ENCODE data around the gene FARSA. TPM values are rescaled to one million over a fixed set of nuclear protein-coding genes. Genes with fewer than 3 reads are reported as not detected.

FARSA gene
- total RNA-seq, 1 experiment from 2014 or later, result 194 TPM

DNA sequence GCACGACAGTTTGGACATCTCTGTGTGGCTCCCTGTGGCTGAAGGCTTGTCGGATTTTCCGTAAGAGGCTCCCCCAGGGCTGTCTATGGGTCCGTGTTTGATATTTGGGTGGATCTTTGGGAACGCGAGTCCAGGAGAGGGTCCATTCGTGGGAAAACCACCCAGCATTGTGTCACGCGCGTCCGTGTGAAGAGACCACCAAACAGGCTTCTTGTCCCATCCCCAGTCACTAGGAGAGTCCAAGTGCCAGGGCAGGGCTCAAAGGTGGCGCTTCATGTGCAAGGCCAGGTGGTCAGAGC, 48.9 kb downstream of the FARSA start:
- Histone ChIP-seq H3K9me2 (replicated peaks; ENCODE audit: low read length) (no peaks in the 10 kb centered on the region), H3F3A (ENCODE audit: low read length, unreplicated experiment) (no peaks in the 10 kb centered on the region), H4K20me1 (ENCODE audit: low read length) (no peaks in the 10 kb centered on the region), H3K9me3 (ENCODE audit: low read length) (peaks cover 9% of the 10 kb centered on the region; the same call in 1 of the 2 replicates), H3K4me1 (ENCODE audit: insufficient read depth, low read length) (peaks cover 7% of the 10 kb centered on the region; the same call in 1 of the 2 replicates), H2AFZ (ENCODE audit: low read length) (no peak overlapping the region), H3K27me3 (ENCODE audit: low read length) (peaks cover 9% of the 10 kb centered on the region; the same call in 1 of the 2 replicates), H3K9ac (ENCODE audit: low read length) (no peak overlapping the region), H3K79me2 (ENCODE audit: low read length) (0 out of 2 replicates have a peak, but pooled peaks cover 4% of the 10 kb centered on the region), H3K4me3 (ENCODE audit: low read length) (no peak overlapping the region), H3K27ac (ENCODE audit: low read length) (no peak overlapping the region), H3K36me3 (ENCODE audit: low read depth, low read length) (no peaks in the 10 kb centered on the region; the same call in 1 of the 2 replicates), H3K4me2 (ENCODE audit: low read length) (no peak overlapping the region)
- POLR2A ChIA-PET (ENCODE audit: unreplicated experiment), result no interaction called here
- BruUV-seq (replicated peaks), result no TSS peak
- TF ChIP-seq, protein P1, sequence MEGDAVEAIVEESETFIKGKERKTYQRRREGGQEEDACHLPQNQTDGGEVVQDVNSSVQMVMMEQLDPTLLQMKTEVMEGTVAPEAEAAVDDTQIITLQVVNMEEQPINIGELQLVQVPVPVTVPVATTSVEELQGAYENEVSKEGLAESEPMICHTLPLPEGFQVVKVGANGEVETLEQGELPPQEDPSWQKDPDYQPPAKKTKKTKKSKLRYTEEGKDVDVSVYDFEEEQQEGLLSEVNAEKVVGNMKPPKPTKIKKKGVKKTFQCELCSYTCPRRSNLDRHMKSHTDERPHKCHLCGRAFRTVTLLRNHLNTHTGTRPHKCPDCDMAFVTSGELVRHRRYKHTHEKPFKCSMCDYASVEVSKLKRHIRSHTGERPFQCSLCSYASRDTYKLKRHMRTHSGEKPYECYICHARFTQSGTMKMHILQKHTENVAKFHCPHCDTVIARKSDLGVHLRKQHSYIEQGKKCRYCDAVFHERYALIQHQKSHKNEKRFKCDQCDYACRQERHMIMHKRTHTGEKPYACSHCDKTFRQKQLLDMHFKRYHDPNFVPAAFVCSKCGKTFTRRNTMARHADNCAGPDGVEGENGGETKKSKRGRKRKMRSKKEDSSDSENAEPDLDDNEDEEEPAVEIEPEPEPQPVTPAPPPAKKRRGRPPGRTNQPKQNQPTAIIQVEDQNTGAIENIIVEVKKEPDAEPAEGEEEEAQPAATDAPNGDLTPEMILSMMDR (conservative IDR thresholded peaks at IDR 0.05; ENCODE audit: low read depth, low read length), result no peak
- TF ChIP-seq EZH2 (IDR thresholded peaks at IDR 0.05; ENCODE audit: low read length, unreplicated experiment) (no peak), EZH2phosphoT487 (IDR thresholded peaks at IDR 0.05; ENCODE audit: borderline replicate concordance, low read length) (no peak)
- CTCF ChIA-PET, result no interaction called here
- ATAC-seq, result no peak
- intact Hi-C loops (cut with micrococcal nuclease), result no loop called here
- no peak for DNase-seq

DNA sequence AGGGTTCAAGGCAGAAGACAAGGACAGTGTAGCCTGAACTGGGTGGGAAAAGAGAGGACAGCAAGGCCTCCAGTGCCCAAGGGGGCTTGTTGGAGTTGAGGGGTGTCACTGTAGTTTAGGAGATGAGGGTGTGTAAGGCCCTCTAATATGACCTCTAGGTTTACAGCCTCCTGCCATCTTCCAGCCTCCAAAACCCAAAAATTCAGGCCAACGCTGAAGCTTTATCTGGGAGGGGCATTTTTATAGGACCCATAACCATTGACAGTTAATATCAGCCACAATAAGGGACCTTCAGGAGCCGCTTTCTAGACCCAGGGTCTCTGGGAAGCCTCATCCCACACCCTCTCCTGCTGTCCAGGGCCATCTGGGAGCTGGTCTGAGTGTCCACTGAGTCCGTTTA, 49.3 kb downstream of the FARSA start:
- Histone ChIP-seq H3F3A (ENCODE audit: low read length, unreplicated experiment) (no peaks in the 10 kb centered on the region), H3K27ac (ENCODE audit: low read length) (no peak overlapping the region), H3K27me3 (ENCODE audit: low read length) (peaks cover 9% of the 10 kb centered on the region; the same call in 1 of the 2 replicates), H4K20me1 (ENCODE audit: low read length) (no peaks in the 10 kb centered on the region), H3K9me3 (ENCODE audit: low read length) (peaks cover 9% of the 10 kb centered on the region; the same call in 1 of the 2 replicates), H3K9me2 (replicated peaks; ENCODE audit: low read length) (no peaks in the 10 kb centered on the region), H2AFZ (ENCODE audit: low read length) (no peak overlapping the region), H3K4me3 (ENCODE audit: low read length) (no peak overlapping the region), H3K9ac (ENCODE audit: low read length) (no peak overlapping the region), H3K4me1 (ENCODE audit: insufficient read depth, low read length) (peaks cover 7% of the 10 kb centered on the region; the same call in 1 of the 2 replicates), H3K79me2 (ENCODE audit: low read length) (0 out of 2 replicates have a peak, but pooled peaks cover 4% of the 10 kb centered on the region), H3K4me2 (ENCODE audit: low read length) (no peak overlapping the region), H3K36me3 (ENCODE audit: low read depth, low read length) (no peaks in the 10 kb centered on the region; the same call in 1 of the 2 replicates)
- intact Hi-C loops (cut with micrococcal nuclease), result no loop called here
- TF ChIP-seq EZH2 (IDR thresholded peaks at IDR 0.05; ENCODE audit: low read length, unreplicated experiment), result no peak
- TF ChIP-seq, protein P1 (conservative IDR thresholded peaks at IDR 0.05; ENCODE audit: low read depth, low read length), result no peak
- no peak for TF ChIP-seq EZH2phosphoT487 (IDR thresholded peaks at IDR 0.05; ENCODE audit: borderline replicate concordance, low read length)
- ChIA-PET CTCF (no interaction called here), POLR2A (ENCODE audit: unreplicated experiment) (interaction anchor here (0.6 kb wide), 1 partner anchor 142 kb away, joined by 10 read pairs; no protein-coding TSS in a partner anchor)
- DNase-seq (no peak), ATAC-seq (no peak)
- BruUV-seq (replicated peaks), result no TSS peak

DNA sequence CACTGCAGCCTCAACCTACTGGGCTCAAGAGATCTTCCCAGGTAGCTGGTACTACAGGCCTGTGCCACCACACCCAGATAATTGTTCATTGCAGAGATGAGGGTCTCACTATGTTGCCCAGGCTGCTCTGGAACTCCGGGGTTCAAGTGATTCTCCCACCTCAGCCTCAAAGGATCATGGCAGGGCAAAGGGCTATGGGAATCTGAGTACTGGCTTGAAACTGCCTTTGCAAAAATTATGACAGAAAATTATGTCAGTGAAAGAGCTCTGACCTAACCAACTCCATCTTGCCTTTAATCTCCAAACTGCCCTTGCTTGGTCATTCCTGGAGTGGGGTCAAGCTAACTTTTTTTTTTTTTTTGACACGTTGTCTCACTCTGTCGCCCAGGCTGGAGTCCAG, 50.9 kb downstream of the FARSA start:
- peaks cover 9% of the 10 kb centered on the region; the same call in 1 of the 2 replicates for H3K9me3 ChIP-seq (ENCODE audit: low read length)
- H3K36me3 ChIP-seq (ENCODE audit: low read depth, low read length), result no peaks in the 10 kb centered on the region; the same call in 1 of the 2 replicates
- DNase-seq (no peak), ATAC-seq (no peak)
- no peak overlapping the region for H2AFZ ChIP-seq (ENCODE audit: low read length)
- ChIA-PET POLR2A (ENCODE audit: unreplicated experiment) (interaction anchor here (0.6 kb wide), 1 partner anchor 211 kb away, joined by 3 read pairs; no protein-coding TSS in a partner anchor), CTCF (interaction anchor here (0.7 kb wide), 1 partner anchor 10 kb away, joined by 5 read pairs; no protein-coding TSS in a partner anchor)
- intact Hi-C loops (cut with micrococcal nuclease), result no loop called here
- 0 out of 2 replicates have a peak, but pooled peaks cover 4% of the 10 kb centered on the region for H3K79me2 ChIP-seq (ENCODE audit: low read length)
- H3F3A ChIP-seq (ENCODE audit: low read length, unreplicated experiment), result no peaks in the 10 kb centered on the region
- H3K27ac ChIP-seq (ENCODE audit: low read length), result no peak overlapping the region
- TF ChIP-seq, protein P1 (conservative IDR thresholded peaks at IDR 0.05; ENCODE audit: low read depth, low read length), result no peak
- no peak for TF ChIP-seq EZH2 (IDR thresholded peaks at IDR 0.05; ENCODE audit: low read length, unreplicated experiment)
- no peak for TF ChIP-seq EZH2phosphoT487 (IDR thresholded peaks at IDR 0.05; ENCODE audit: borderline replicate concordance, low read length)
- peaks cover 7% of the 10 kb centered on the region; the same call in 1 of the 2 replicates for H3K4me1 ChIP-seq (ENCODE audit: insufficient read depth, low read length)
- H3K9ac ChIP-seq (ENCODE audit: low read length), result no peak overlapping the region
- peaks cover 9% of the 10 kb centered on the region; the same call in 1 of the 2 replicates for H3K27me3 ChIP-seq (ENCODE audit: low read length)
- H3K9me2 ChIP-seq (replicated peaks; ENCODE audit: low read length), result no peaks in the 10 kb centered on the region
- H3K4me2 ChIP-seq (ENCODE audit: low read length), result no peak overlapping the region
- no peak overlapping the region for H3K4me3 ChIP-seq (ENCODE audit: low read length)
- no TSS peak for BruUV-seq (replicated peaks)
- H4K20me1 ChIP-seq (ENCODE audit: low read length), result no peaks in the 10 kb centered on the region

Data from PC-3 (cell line).